Iris pigment epithelial cell (primary cell): Measurements from ENCODE around the gene KCTD2.
A peak's percentile ranks its signal among the peaks of the same experiment; 100 is the strongest.
"Not testable (repeated sequence)": the region's sequence is repeated elsewhere in the genome, so short reads cannot be mapped to it uniquely, and the experiment has no call there.

Source experiments
- DNase-seq: peaks from one replicate; pipeline ENCODE4 v3.0.0-alpha.2; 2011; ENCODE audit warnings: low read depth

Gene KCTD2

DNA sequence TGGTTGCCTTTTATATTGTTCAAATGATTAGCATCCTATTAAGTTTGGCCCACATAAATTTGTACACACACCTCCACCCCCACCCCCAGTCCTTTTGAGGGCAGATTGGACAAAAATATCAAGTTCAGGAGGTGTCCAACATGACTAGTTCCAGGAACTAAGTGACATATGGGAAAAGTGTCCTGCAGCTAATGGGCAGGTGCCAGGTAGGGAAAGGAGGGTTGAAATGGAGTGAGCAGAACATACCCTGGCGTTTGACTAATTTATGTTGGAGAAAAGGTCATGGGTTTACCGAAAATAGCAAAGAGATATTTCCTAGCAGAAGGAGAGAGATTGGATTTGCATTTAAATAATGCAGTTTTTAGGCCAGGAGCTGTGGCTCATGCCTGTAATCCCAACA lies 4.9 kb downstream of the KCTD2 start:
- no peak for DNase-seq

DNA sequence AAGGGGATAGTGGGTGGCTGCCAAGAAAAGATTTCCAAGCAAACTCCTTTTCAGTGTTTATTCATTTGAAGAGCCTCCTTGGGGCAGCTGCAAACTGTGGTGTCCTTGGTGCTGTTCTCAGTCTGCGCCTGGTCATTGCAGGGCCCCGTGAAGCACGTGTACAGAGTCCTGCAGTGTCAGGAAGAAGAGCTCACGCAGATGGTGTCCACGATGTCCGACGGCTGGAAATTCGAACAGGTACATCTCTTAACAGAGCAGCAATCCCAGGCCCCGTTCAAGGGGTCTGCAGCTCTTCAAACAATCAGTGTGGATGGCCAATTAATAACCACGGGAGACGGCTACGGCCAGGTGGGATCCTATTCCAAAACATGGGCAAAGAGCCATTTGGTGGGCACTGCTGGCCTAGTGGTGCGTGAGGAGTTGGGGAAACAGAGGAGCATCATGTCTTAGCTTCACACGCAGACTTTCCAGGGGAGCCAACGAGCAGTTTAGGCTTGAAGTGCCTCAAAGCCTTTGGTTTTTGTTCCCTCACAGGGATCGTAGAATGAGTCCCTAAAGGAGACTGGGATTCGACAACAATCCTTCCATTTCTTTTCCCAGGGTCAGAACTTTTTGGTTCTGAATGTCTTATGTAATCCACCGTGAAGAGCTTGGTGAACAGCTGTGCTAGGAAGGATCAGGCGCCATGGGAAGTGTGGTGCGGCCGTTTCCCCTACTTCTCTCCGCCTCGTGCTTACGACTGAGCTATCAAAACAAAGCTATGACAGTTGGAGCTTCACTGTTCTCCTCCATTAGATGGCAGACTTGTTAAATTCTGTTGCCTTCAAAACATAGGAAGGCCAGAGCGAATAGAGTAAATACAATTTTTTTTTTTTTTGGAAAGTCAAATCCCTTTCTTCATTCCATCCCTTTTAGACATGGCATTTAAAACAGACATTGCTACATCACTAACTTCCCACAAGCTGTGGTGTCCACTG lies 12.6 kb downstream of the KCTD2 start:
- DNase-seq = peak; percentile 78

- DNase-seq = no peak
These were observed 13.5 kb downstream of the KCTD2 start for GRCh38 chr17:75060434-75061054.

- DNase-seq = no peak
These were observed 14.0 kb downstream of the KCTD2 start for GRCh38 chr17:75061055-75061438.

- DNase-seq = no peak
These were observed 14.6 kb downstream of the KCTD2 start for GRCh38 chr17:75061618-75062017.

- no peak for DNase-seq
These were observed 16.2 kb downstream of the KCTD2 start for GRCh38 chr17:75063201-75063600.

GRCh38 chr17:75063626-75064025 lies 16.6 kb downstream of the KCTD2 start:
- no peak for DNase-seq

DNA sequence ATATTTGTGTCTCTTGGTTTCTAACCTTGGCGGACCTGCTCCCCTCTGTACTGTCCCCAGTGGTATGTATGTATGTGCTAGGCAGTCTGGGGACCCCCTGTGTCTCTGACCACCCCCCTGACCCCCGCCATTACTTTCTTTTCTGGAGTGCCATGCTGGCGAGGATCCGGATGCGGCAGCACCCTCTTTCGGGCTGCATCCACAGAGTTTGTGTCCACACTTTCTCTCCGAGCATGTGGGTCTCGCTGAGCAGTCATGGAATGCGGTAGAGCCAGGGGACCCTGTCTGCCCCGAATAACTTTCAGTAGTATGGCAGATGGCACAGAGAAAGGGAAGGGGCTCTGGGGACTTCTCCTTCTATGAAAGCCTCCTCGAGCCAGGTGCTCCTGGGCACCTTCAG lies 17.0 kb downstream of the KCTD2 start:
- DNase-seq = no peak

- no peak for DNase-seq
These were observed 17.4 kb downstream of the KCTD2 start for GRCh38 chr17:75064460-75064859.

DNA sequence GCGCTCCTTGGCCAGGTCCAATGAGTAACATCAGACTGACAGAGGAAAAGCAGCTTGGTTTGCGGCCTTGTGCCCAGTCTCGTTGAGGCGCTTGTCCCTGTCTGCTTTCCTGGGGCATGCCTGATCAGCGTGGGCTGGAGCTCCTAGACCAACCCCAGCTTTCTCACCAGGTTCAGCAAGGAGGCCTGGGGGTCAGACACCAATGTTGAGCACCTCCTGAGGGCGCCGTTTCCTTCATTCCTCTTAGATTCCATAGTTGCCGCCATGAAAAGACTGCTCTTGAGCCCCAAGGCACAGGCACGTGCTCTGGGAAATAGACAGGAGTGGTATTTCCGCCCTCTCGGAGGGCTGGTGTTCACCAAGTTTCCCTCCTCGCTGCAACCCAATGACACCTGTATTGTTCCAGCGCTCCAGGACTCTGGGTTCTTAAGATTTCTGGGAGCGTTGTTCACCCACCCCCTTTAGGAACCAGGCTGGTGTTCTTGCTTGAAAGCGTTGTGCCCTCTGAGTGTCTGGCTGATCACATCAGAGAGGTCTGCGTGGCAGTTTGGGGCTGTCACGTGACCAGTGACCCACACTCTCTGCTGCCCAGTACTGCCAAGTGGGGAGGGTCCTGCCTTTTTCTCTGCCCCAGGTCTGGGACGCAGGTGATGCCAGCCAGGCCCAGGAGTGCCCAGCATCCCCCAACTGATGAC lies 18.0 kb downstream of the KCTD2 start:
- no peak for DNase-seq

DNA sequence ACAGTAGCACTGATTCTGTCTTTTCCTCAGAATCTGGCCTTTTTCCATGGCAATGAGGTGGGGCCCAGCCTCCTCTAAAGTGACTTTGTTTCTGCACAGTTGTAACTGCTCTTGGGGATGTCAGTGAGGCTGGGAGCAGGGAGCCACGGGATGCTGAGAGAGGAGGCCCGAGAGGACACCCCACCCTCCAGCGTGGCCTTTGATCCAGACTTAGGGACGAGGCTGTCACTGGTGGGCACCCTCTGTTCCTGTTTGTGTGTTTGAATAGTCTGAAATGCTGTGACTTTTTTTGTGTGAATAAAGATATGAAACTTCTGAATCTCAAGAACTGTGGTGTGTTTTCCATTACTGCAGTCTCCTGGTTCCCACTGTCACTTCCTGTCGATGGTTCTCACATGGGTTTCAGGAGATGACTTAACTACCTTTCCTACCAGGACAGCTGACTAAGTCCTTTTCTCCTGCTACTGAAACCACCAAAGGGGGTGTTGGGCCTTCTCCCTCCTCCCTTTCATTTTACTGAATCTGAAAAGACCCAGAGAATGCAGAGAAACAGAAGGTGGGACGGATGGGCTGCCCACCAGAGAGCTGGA lies 18.6 kb downstream of the KCTD2 start:
- DNase-seq = peak; percentile 57

- no peak for DNase-seq
These were observed 20.8 kb downstream of the KCTD2 start for GRCh38 chr17:75067856-75068255.

DNA sequence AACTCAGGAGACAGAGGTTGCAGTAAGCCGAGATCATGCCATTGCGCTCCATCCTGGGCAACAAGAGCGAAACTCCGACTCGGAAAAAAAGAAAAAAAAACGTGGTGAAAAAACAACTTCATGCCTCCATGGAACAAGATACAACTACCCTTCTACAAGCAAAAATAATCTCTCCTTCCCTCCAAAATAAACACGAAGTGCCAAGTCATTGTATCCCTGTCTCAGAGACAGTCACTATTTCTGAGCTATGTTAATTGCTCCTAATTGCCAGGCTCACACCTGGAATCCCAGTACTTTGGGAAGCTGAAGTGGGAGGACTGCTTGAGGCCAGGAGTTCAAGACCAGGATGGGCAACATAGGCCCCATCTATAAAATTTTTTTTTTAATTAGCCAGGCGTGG lies 21.7 kb downstream of the KCTD2 start:
- no peak for DNase-seq

GRCh38 chr17:75069783-75070182 lies 22.8 kb downstream of the KCTD2 start:
- DNase-seq = no peak

DNA sequence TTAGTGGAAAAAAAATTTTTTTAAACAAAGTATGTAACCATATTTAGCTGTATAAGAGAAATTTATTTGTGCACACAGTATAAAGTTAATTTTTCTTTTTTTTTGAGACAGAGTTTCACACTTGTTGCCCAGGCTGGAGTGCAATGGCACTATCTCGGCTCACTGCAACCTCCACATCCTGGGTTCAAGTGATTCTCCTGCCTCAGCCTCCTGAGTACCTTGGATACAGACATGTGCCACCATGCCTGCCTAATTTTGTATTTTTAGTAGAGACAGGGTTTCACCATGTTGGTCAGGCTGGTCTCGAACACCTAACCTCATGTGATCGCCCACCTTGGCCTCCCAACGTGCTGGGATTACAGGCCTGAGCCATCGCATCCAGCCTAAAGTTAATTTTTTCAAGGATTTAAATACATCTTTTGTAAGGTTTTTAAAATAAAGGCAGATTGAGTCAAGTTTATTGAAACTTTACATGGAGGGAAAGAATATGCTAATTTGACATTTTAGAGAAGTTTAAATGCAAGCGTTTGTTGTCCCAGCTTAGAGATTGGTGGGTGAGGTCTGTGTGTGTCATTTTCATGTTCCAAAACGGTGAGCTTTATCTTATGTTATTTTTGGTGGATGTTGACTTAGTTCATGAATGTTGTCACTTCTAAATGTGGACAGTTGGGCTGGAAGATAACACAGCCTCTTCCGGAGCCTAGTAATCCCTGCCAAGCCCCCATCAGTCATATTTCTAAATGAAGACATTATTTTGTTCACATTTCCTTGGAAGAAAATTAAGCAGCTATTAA lies 24.6 kb downstream of the KCTD2 start:
- DNase-seq = not testable (repeated sequence)

- not testable (repeated sequence) for DNase-seq
These were observed 25.9 kb downstream of the KCTD2 start for GRCh38 chr17:75072909-75073308.

- DNase-seq = no peak
These were observed 26.6 kb downstream of the KCTD2 start for GRCh38 chr17:75073618-75074047.

DNA sequence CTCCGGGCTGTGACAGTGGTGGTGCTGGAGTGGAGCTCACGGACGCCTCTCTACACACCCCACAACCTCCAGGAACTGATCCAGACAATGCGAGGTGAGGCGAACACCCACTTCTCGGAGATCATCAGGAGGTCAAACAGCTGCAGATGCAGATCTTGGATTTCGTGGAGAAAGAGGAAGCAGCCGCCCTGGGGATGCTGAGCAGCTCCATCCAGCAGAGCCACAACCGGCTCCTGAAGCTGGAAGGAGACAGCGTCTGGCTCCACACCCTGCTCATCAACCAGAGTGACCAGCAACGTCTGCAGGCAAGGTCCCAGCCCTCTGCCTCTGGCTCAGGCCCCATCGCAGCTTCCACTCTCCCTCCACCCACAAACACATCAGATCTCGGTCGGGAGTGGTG lies 27.5 kb downstream of the KCTD2 start:
- DNase-seq = no peak

DNA sequence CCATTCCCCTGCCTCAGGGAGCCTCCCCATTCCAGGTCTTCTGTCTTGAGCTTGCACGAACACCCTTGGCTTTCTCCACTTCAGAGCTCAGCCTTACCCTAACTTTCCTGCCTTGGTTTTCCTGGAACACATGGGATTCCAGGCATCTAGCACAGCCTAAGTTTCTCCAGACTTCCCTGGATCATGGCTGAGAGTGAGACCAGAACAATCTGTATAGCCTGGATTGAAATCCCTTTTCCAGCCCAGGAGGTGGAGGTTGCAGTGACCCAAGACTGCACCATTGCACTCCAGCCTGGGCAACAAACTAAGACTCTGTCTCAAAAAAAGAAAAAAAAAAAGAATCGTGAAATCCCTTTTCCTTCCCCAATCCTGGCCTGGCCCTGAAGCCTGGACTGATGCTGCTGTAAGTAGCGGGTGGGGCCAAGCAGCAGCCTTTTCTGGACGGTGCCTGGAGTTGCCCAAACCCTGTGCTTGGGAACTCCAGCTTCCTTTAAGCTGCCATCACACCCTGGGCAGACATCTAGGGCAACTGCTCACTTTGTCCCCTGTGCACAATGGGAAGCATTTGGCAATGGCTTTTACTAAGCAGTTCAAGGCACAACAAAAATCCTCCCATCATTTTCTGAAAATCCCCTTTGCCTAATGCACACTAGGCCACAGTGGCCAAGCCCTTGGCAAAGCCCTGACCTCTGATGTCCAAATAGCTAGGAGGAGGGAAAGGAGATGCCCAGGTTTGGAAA lies 28.7 kb downstream of the KCTD2 start:
- no peak for DNase-seq

DNA sequence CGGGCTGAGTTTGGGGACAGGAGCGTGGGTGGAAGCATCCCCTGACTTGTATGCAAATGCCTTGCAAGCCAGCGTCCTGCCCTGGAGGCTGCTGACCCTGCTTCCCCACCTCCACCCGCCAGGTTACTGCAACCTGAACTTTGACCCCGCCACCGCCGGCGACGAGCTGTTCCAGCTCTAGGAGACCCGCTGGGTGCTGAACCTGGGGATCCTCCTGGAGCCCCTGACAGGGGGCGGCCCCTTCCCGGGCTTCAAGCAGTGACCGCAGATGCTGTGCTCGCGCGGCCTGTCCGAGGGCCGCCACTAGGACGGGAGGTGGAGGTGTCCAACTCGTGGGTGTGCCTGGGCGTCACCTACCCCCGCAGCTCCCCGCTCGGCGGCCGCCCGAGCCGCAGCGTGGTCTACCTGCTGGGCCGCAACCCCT lies 30.1 kb downstream of the KCTD2 start:
- no peak for DNase-seq
